DMS53 treated with DMSO at 0.1 percent for 48 hours (cell line): Measurements from ENCODE around the gene KNDC1.

Experiments used
- DNase-seq: peaks from one replicate; lab custom pipeline; 2025; ENCODE audit not compliant: unreplicated experiment; lab: John Stamatoyannopoulos, UW

The KNDC1 gene

DNA sequence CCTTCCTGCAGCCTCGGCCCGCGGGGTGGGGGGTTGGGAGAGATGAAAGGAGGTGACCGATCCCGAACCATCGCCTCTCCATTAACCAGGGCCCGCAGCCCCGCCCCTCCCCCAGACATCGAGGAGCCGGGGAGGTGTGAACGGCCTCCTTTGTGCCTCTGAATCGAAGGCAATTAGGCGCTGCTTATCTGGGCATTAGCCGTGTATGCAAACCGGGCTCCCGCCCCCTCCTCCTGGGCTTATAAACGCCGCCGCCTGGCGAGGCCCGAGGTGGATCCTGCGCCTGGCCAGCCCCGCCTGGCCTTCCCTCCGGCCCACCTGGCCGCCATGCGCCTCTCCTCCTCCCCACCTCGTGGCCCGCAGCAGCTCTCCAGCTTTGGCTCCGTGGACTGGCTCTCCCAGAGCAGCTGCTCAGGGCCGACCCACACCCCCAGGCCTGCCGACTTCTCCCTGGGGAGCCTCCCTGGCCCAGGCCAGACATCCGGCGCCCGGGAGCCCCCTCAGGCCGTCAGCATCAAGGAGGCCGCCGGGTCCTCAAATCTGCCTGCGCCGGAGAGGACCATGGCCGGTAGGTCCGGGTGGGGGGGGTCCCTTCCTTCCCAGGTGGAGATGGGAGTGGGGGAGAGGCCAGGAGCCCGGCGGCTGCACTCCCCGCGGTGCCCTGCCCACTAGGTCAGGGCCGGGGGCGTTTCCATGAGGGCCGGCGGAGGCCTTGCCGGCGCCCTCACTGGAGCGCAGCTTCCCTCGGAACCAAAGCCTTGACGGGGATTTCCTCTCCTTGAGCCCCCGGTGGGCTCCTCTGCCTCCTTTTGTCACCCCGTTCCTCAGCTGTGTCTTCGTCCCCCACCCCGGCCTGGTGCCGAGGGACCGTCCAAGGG, 77.8 kb downstream of the KNDC1 start, which contains the start of gene VENTX:
TSS of gene VENTX (plus strand) at position 268 of the 878 bp plus-strand sequence. CDS start at position 328, 60 bp downstream.
- DNase-seq: no peak

DNA sequence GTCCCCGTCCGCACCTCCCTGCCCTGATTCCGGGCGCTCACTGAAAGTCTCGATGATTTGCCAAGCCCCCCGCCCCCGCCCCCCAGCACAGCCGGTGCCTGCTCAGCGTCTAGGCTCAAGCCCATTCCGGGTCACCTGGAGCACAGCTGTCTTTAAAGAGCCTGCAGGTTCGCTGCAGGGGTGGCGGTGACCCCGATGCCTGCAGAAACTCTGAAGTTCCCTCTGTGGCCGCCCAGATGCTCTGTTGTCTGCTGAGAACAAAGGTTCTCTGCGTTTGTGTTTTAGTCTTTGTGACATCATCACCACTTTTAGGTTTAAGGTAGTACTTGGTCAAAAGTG, 78.4 kb downstream of the KNDC1 start:
- no peak for DNase-seq

DNA sequence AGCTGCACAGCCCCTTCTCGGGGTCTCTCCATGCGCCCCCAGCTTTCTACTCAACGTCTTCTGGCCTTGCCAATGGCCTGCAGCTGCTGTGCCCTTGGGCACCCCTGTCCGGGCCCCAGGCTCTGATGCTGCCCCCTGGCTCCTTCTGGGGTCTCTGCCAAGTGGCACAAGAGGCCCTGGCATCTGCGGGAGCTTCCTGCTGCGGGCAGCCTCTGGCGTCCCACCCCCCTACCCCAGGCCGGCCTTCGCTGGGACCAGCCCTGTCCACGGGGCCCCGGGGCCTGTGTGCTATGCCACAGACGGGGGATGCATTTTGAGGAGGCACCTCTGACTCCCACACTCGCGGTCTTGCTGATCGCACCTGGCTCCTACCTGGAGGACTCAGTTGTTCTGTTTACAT, 80.0 kb downstream of the KNDC1 start:
- no peak for DNase-seq

DNA sequence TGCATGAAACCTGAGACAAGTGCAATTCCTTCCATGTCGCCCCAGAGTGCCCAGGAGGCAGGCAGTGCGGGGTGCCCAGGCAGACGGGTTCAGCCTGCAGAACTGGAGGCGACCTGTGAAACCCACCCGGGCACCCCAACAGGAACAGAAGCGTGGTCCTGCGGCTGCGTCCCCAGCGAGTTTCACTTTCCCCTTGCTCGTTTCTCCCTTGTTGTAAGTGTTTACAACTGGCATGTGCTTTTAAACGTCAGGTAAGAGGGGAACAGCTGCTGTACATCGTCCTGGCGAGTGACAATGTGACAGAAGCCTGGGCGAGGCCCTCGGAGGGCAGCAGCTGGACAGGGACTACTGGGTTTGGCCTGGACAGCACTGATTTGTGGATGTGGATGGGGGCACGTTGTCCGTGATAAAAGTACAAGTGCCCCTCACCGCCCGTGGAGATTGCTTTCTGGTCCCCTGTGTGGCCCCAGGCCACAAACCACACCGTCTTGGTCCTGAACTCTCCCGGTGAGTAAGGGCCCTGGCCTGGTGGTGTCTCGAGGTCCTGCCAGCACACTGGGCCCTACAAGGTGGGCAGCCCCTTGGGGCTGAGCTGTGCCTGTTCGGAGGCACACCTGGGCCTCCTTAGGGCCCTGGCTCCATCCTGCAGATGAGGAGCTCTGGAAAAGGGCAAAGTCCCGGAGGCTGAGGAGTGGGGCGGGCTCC, 81.6 kb downstream of the KNDC1 start:
- no peak for DNase-seq

DNA sequence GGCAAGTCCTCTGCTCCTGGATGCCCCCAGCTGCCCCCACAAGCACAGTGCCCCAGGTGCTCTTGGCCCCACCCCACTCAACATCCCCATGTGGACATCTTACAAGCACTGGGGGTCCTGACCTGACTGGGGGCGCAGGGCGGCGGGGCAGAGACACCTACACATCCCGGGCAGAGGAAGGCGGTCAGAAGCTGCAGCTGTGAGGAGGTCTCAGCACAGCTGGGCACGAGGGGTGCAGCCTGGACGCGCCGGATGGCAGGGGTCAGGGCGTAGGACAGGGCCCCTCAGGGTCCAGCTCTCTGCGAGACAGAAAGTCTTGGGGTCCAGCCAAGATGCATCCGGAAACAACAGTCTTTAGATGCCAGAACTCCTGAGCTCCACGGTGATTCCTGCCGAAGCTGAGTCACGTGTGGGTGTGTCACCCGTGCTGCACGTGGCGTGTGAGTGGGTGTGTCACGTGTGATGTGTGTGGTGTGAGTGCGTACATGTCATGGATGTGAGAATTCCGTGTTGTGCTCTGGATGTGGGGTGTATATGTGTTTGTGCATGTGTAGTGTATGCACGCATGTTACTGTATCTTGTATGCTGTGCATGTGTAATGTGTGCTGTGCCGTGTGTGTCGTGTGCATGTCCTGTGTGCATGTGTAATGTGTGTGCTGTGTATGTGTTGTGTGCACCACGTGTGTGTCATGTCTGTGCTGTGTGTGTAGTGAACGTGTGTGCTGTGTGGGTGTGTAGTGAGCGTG, 82.8 kb downstream of the KNDC1 start:
- DNase-seq: no peak

DNA sequence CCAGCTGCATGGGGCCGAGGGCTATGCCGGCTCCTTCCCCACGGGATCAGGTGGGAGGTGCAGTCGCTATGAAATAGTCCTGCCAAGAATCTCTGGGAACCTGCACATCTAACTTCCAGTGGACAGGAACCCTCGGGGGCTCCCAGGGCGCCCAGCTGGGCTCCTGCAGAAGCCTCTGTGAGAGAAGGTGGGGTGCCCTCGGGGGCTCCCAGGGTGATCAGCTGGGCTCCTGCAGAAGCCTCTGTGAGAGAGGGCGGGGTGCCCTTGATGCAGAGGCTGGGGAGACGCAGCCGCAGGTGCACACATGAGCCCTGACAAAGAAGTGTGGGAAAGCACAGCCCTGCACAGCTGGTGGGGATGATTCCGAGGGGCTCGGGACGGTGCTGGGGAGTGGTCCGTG, 83.6 kb downstream of the KNDC1 start:
- DNase-seq: no peak

DNA sequence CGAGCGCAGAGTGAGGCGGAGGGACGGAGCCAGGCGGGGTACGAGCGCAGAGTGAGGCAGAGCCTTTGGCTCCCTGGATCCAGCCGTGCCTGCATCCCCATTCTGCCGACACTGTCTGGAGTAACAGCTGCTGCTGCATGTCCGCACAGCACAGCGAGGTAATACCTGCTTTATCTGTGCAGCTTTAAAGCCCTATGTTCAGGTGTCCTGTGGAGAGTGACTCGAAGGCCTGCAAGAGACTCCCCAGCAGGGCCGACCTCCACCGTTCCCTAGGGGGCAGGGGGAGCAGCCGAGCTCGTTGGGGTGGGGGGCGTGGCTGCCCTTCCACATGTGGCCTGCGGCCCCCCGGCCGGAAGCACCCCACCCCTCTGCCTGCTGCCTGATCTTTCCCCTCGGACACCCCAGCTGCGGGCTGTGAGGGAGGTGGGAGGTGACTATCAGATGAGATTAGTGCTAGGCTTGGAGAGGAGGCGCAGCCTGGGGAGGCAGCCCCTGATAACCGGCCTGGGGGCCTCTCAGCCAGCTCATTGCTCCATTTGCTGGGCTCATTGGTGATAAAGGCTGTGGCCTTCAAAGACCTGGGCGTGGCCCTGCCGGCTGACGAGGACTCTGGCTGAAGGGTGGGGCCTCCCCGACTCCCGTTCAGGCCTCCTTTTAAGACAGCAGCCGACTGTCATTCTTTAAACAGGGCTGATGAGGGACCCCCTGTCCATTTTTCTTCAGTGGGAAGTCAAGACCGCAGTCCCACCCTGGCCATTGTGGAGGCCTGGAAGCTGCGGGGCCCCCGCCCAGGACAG, 85.6 kb downstream of the KNDC1 start:
- no peak for DNase-seq

DNA sequence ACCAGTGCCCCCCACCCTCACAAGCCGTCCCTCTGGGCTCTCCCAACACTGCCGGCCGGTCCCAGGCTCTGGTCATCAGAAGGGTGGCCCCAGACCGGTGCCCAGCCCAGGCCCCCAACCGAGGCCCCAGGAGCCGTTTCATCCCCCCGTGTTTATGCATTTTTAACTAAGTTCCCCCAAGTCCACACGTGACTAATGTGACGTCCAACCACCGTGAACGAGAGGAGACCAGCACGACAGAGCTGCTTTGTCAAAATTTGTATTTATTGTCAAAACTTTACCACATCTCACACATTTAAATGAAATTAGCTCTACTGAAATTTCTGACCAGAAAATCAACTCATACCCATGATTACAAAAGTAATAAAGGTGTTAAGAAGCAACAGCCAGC, 86.2 kb downstream of the KNDC1 start:
- no peak for DNase-seq

DNA sequence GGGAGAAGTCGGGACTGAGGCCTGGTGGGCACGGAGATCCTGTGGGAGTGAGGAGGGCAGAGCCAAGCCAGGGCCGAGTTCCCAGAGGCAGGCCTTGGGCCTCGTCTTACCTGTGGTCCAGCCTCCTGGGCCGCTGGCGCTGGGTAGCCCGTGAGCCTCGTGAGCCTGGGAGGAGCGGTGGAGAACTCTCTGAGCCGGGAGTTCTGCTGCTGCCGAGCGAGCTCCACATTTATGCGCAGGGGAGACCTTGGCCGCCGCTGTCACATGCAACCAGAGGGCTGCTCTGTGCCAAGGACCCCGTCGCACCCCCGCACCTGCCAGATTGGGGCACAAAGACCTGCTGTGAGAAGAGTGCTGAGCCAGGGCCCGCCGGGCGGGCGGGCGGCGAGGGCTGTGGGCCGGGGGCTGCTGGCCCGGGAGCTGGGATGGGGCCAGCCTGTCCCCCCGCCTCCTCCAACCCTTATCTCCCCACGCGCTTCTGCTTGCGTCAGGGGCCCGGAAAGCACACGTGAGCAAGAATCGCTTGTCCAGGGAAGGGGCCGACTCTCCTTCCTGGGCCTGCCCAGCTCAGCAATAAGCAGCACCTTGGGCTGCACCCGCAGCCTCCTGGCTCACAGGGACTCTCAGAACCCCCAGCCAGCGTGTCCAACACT, 87.8 kb downstream of the KNDC1 start:
- no peak for DNase-seq

DNA sequence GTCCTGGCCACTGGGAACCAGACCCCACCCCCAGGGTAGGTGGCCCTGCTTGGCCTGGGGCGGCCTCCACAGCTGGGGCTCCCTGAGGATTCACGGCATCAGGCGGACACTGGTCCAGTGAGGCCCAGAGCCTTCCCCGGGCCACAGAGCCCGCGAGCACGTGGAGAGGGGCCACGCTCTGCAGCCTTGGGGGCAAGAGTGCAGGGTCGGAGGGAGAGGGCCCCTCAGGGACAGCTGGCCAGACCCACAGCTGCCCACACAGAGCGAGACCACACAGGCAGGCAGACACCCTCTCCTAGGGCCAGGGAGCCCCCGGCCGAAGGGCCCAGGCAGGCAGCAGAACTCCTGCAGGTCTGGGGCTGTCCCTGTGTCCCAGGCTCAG, 88.3 kb downstream of the KNDC1 start:
- no peak for DNase-seq

DNA sequence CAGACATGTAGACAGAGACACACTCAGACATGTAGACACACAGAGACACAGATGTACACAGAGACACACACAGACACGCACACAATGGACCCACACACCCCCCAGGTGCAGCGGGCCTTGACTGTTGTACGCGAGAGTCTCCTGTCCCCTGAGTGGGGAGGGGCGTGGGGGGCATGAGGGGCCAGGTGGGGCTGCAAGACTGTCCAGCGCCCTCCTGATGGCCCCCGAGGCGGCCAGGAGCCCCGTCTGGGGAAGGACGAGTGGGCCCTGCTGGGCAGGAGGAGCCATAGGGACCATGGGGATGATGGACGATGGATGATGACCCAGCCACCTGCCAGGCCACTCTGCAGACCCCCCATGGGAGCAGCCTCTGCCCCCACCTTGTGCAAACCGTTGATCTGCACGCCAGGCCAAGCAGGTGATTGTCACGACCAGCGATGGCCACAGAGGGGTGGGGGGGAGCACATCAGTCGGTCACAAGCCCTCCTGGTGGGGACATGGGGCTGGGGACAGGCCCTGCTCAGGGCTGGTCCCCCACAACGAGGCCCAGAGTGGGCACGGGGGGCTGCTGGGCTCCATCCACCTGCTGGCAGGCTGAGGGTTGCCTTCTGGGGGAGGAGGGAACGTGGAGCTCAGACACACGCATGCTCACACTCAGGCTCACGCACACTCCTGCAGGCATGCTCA, 89.2 kb downstream of the KNDC1 start:
- DNase-seq: no peak

DNA sequence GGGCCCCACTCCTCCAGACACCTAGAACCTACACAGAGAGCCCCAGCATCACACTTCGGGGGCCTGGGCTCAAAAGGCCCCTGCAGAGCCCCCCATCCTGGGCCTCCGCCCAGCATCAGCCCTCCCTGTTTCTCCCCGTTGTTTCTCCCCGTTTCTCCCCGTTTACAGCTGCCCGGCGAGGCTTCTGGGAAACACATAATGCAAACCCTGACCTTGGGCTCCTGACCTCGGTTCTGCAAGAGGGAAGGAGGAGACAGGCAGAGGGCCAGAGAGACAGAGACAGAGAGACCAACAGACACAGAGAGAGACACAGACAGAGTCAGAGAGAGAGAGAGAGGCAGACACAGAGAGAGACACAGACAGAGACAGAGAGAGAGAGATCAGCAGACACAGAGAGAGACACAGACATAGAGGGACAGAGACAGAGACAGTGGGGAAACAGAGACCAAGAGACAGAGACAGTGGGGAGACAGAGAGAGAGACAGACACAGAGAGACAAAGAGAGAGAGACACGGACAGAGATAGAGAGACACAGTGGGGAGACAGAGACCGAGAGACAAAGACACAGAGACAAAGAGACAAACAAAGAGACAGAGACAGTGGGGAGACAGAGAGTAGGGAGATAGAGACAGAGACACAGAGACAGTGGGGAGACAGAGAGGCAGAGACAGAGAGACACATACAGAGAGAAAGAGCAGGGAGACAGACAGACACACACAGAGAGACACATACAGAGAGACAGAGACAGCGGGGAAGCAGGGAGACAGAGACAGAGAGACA, 90.1 kb downstream of the KNDC1 start:
- no peak for DNase-seq

DNA sequence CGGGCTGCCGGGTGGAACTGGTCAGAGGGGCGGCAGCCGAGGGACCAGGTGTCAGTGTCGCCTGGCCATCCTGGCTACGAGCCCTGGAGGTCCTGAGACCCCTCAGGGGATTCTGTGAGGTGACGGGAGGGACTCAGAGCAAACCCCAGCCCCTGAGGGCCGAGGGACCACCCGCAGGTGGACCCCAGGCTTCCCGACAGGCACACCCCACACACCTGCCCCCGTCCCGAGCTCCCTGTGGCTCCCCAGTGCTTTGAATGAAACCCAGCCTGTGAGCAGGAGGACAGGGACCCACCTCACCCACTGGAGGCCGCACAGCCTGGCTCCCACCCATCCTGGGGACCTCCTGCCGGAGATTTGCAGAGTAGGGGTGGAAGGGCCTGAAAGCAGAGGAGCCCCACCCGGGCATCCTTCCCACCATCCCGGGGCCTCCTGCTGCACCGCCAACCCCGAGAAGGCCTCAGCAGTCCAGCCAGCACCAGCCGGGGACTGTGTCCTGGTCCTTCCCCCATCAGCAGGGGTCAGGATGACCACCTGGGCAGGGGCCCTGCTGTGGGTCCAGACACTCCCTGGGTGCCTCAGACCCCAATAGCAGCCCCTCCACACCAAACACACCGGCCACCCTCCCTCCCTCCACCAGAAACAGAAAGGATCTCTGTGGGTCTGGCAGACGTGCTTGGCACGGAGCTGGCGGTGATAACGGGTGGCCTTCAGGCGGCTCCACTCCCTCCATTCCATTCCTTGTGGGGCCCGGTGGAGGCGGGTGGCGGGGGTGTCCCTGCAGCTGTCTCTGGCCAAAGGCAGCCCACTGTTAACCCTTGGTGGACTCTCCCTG, 91.6 kb downstream of the KNDC1 start:
- no peak for DNase-seq

DNA sequence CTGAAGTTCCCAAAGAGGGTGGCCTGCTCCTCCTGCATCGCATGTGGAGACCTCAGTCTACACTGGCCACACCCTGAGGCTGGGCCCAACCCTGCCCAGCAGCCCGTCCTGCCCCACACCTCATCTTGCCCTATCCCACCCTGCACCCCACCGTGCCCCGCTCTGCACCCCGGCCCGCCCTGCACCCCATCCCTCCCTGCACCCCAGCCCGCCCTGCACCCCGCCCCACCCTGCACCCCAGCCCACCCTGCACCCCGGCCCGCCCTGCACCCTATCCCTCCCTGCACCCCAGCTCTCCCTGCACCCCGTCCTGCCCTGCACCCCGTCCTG, 92.2 kb downstream of the KNDC1 start:
- DNase-seq: no peak

DNA sequence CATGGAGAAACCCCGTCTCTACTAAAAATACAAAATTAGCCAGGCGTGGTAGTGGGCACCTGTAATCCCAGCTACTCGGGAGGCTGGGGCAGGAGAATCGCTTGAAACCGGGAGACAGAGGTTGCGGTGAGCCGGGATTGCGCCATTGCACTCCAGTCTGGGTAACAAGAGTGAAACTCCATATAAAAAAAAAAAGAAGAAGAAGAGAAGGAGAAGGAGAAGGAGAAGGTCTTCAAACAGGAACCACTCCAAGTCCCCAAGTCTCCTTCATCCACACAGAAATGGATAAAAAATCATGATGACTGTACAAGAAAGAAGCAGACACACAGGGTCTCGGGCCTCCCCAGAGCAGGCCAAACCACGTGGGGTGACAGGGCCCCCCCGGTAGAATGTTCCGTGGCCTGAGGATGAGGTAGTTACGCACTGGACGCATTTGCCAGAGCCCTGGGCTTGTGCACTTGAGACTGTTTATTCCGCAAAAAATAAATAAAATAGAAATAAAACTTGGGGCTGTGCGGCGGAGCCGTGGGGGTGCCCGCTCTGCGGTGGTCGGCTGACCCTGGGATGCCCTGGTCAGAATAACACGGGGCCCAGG, 93.4 kb downstream of the KNDC1 start:
- DNase-seq: no peak

DNA sequence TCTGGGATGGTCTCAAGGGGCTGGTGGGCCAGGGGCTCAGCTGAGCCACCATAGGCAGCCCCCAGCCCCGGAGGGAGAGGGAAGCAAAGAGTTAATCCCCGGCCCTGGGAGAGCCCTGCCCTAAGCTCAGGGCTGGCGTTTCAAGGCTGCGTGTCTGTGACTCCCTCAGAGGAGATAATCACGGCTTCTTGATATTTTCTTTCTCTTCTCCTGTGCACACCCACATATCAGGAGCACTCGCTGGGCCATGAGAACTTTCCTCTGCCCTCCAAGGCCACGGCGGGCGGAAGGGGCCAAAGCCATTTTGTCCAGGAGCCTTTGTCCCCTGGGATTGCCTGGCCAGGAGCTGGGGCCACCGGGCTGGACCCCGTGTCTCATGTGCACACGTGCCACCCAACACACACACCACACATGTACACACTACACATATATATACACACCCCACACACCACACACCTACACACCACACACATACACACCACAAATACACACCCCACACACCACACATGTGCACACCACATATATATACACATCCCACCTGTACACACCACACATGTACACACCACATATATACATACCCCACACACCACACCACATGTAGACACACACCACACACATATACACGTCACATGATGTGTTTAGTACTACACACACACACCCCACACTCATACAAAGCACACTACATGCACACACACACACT, 94.6 kb downstream of the KNDC1 start:
- no peak for DNase-seq

DNA sequence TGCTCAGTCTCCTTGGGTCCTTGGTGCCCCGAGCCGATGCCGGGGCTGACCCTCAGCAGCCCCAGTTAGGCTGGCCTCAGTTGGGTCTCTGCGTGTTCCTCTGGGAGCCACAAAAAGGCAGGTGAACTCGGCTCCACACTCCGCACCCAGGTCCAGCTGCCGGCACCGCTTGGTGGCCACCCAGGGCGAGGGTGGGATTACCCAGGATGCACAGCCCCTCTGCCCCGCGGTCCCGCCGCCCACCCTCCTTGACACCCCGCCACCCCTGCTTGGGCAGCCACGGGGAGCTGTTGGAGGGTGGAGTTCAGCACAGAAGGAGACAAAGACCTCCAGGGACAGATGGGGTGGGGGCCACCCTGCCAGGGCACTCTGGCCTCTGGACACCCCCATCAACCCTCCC, 95.3 kb downstream of the KNDC1 start:
- DNase-seq: no peak
